ENCODE measurements around the gene ZDHHC12. TPM values are rescaled to one million over a fixed set of nuclear protein-coding genes. Genes with fewer than 3 reads are reported as not detected.

ZDHHC12 gene
- total and polyA plus RNA-seq, 10 of the 15 experiments (the other 5 are each of a cell fraction or from before 2014, with no cell fraction given): 0.95 to 146 (median 49.9) TPM

GRCh38 chr9:128689820-128690683 lies 33.9 kb downstream of the ZDHHC12 start (continued):
- TF ChIP-seq BHLHE40 (IDR thresholded peaks at IDR 0.05; ENCODE audit: borderline replicate concordance in 1 of 2, low read depth in 2 of 2, low read length in 1 of 2): peak in 1 of 2 experiments; percentile 8; a peak in 1 of 4 replicates
- TF ChIP-seq POLR2A (IDR thresholded peaks at IDR 0.05; ENCODE audit: low read depth, low read length): peak; percentile 53
- 0 out of 2 replicates have a peak, but pooled peaks have one; percentile 60 for TF ChIP-seq SMARCA5 (IDR thresholded peaks at IDR 0.05)
- peak; percentile 52 for TF ChIP-seq YY1 (IDR thresholded peaks at IDR 0.05; ENCODE audit: low read depth, low read length)
- no peak for TF ChIP-seq BRCA1 (IDR thresholded peaks at IDR 0.05; ENCODE audit: low read depth, low read length)
- no peak for TF ChIP-seq ZBTB40 (IDR thresholded peaks at IDR 0.05; ENCODE audit: borderline replicate concordance)
- 0 out of 2 replicates have a peak, but pooled peaks have one; percentile 21 for TF ChIP-seq DPF2 (IDR thresholded peaks at IDR 0.05)
- TF ChIP-seq HDGF (IDR thresholded peaks at IDR 0.05): peak; percentile 46; the same call in 1 of the 2 replicates
- peak; percentile 78 for TF ChIP-seq NKRF (conservative IDR thresholded peaks at IDR 0.05)
- TF ChIP-seq RB1 (IDR thresholded peaks at IDR 0.05; ENCODE audit: borderline replicate concordance): peak; percentile 34; the same call in 1 of the 2 replicates
